ENCODE measurements around the gene THSD7B.

The THSD7B gene

GRCh38 chr2:137449454-137449853, 684.1 kb downstream of the THSD7B start:
- Histone ChIP-seq H3K4me1 (ENCODE audit: insufficient read depth, low read length) (no peaks in the 10 kb centered on the region), H3K27ac (ENCODE audit: low read length) (no peak overlapping the region), H3K36me3 (ENCODE audit: insufficient read depth, low read depth, low read length) (no peaks in the 10 kb centered on the region), H3K9me3 (ENCODE audit: insufficient read depth, low read depth, low read length) (no peaks in the 10 kb centered on the region), H3K9ac (ENCODE audit: low read depth, low read length) (no peak overlapping the region), H3K27me3 (ENCODE audit: insufficient read depth, low read length) (no peaks in the 10 kb centered on the region), H3K4me3 (ENCODE audit: low read length) (no peak overlapping the region)

DNA sequence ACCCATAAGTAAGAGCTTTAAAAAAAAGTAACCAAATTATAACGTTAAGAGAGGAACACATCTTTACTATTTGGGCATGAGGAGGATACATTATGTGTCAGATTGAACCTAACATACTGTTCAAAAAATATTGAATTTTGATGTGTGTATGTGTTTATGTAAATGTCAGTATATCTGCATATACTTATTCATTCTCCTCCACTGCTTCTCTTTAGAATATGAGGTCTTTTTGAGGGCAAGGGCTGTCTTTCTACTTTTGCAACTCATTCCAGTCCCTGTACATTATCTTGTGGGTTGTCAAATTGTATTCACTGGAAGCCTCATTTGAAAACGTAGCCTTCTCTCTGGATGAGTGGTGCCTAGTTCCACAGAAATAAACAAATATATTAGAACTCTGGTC, 689.5 kb downstream of the THSD7B start:
- no peaks in the 10 kb centered on the region for H3K36me3 ChIP-seq (ENCODE audit: insufficient read depth, low read depth, low read length)
- no peaks in the 10 kb centered on the region for H3K4me1 ChIP-seq (ENCODE audit: insufficient read depth, low read length)
- no peak overlapping the region for H3K9ac ChIP-seq (ENCODE audit: low read depth, low read length)
- H3K27ac ChIP-seq (ENCODE audit: low read length): no peak overlapping the region
- no peaks in the 10 kb centered on the region for H3K27me3 ChIP-seq (ENCODE audit: insufficient read depth, low read length)
- no peak overlapping the region for H3K4me3 ChIP-seq (ENCODE audit: low read length)
- H3K9me3 ChIP-seq (ENCODE audit: insufficient read depth, low read depth, low read length): peaks cover 6% of the 10 kb centered on the region; the same call in 1 of the 2 replicates

GRCh38 chr2:137467246-137467862, 702.0 kb downstream of the THSD7B start:
- Histone ChIP-seq H3K9me3 (ENCODE audit: insufficient read depth, low read depth, low read length) (no peaks in the 10 kb centered on the region), H3K9ac (ENCODE audit: low read depth, low read length) (no peak overlapping the region), H3K27ac (ENCODE audit: low read length) (no peak overlapping the region), H3K4me3 (ENCODE audit: low read length) (no peak overlapping the region), H3K27me3 (ENCODE audit: insufficient read depth, low read length) (no peaks in the 10 kb centered on the region), H3K4me1 (ENCODE audit: insufficient read depth, low read length) (peaks cover 4% of the 10 kb centered on the region; the same call in 1 of the 2 replicates), H3K36me3 (ENCODE audit: insufficient read depth, low read depth, low read length) (no peaks in the 10 kb centered on the region)

DNA sequence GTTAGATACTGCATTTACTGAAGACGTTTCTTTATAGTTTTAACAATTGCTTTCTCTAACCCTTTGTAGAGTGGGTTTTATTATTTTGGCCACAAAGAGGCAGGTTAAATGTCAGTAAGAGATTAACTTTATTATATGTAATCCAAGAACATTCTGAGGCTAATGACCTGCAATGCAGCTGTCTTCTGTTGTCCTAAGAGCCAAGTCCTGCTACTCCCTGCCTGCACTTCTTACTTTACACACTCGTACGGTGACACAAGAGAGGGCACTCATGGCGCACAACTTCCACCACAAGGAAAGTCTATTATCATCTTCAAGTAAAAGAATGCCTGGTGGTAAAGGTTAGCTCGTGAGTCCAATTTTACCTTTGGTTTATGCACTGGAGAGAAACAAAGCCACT, 727.9 kb downstream of the THSD7B start:
- Histone ChIP-seq H3K9ac (ENCODE audit: low read depth, low read length) (no peak overlapping the region), H3K36me3 (ENCODE audit: insufficient read depth, low read depth, low read length) (no peaks in the 10 kb centered on the region), H3K4me3 (ENCODE audit: low read length) (no peak overlapping the region), H3K27ac (ENCODE audit: low read length) (no peak overlapping the region), H3K4me1 (ENCODE audit: insufficient read depth, low read length) (no peaks in the 10 kb centered on the region), H3K27me3 (ENCODE audit: insufficient read depth, low read length) (no peaks in the 10 kb centered on the region), H3K9me3 (ENCODE audit: insufficient read depth, low read depth, low read length) (no peaks in the 10 kb centered on the region)

GRCh38 chr2:137500599-137500998, 735.3 kb downstream of the THSD7B start:
- Histone ChIP-seq H3K36me3 (ENCODE audit: insufficient read depth, low read depth, low read length) (no peaks in the 10 kb centered on the region), H3K27ac (ENCODE audit: low read length) (no peak overlapping the region), H3K9ac (ENCODE audit: low read depth, low read length) (no peak overlapping the region), H3K4me1 (ENCODE audit: insufficient read depth, low read length) (peaks cover 4% of the 10 kb centered on the region; the same call in 1 of the 2 replicates), H3K9me3 (ENCODE audit: insufficient read depth, low read depth, low read length) (no peaks in the 10 kb centered on the region), H3K4me3 (ENCODE audit: low read length) (no peak overlapping the region), H3K27me3 (ENCODE audit: insufficient read depth, low read length) (no peaks in the 10 kb centered on the region)

DNA sequence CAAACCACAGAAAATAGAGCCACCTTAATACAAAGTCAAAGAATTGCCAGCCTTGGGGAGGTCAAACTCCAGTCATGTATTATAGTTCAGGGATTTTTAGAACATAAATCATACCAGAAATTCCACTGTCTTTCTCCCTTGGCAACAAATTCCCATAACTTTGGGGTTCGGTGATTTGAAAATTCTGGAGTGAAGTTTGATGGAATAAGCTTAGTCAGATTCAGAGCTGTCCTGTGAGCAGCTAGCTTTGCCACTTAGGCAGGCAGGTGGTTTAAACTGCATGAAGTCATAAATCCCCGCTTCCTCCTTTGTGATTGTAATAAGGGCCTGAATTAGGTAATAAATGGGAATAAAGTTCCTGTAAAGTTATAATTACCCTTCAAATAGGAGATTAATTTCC, 741.9 kb downstream of the THSD7B start:
- no peak overlapping the region for H3K27ac ChIP-seq (ENCODE audit: low read length)
- H3K36me3 ChIP-seq (ENCODE audit: insufficient read depth, low read depth, low read length): no peaks in the 10 kb centered on the region
- peaks cover 16% of the 10 kb centered on the region; the same call in 1 of the 2 replicates for H3K4me1 ChIP-seq (ENCODE audit: insufficient read depth, low read length)
- H3K9me3 ChIP-seq (ENCODE audit: insufficient read depth, low read depth, low read length): no peaks in the 10 kb centered on the region
- H3K27me3 ChIP-seq (ENCODE audit: insufficient read depth, low read length): no peaks in the 10 kb centered on the region
- no peak overlapping the region for H3K9ac ChIP-seq (ENCODE audit: low read depth, low read length)
- no peak overlapping the region for H3K4me3 ChIP-seq (ENCODE audit: low read length)

GRCh38 chr2:137508739-137509384, 743.5 kb downstream of the THSD7B start:
- Histone ChIP-seq H3K36me3 (ENCODE audit: insufficient read depth, low read depth, low read length) (no peaks in the 10 kb centered on the region), H3K27ac (ENCODE audit: low read length) (no peak overlapping the region), H3K9ac (ENCODE audit: low read depth, low read length) (no peak overlapping the region), H3K4me1 (ENCODE audit: insufficient read depth, low read length) (peaks cover 16% of the 10 kb centered on the region; the same call in 1 of the 2 replicates), H3K9me3 (ENCODE audit: insufficient read depth, low read depth, low read length) (no peaks in the 10 kb centered on the region), H3K4me3 (ENCODE audit: low read length) (no peak overlapping the region), H3K27me3 (ENCODE audit: insufficient read depth, low read length) (no peaks in the 10 kb centered on the region)

- peaks cover 15% of the 10 kb centered on the region; the same call in 1 of the 2 replicates for H3K4me1 ChIP-seq (ENCODE audit: insufficient read depth, low read length)
- H3K36me3 ChIP-seq (ENCODE audit: insufficient read depth, low read depth, low read length): no peaks in the 10 kb centered on the region
- no peak overlapping the region for H3K4me3 ChIP-seq (ENCODE audit: low read length)
- H3K9me3 ChIP-seq (ENCODE audit: insufficient read depth, low read depth, low read length): peaks cover 7% of the 10 kb centered on the region; the same call in 1 of the 2 replicates
- H3K27ac ChIP-seq (ENCODE audit: low read length): no peak overlapping the region
- no peaks in the 10 kb centered on the region for H3K27me3 ChIP-seq (ENCODE audit: insufficient read depth, low read length)
- no peak overlapping the region for H3K9ac ChIP-seq (ENCODE audit: low read depth, low read length)
Measured at GRCh38 chr2:137511526-137511925, 746.2 kb downstream of the THSD7B start.

GRCh38 chr2:137521653-137522619, 756.6 kb downstream of the THSD7B start:
- Histone ChIP-seq H3K36me3 (ENCODE audit: insufficient read depth, low read depth, low read length) (no peaks in the 10 kb centered on the region), H3K9me3 (ENCODE audit: insufficient read depth, low read depth, low read length) (no peaks in the 10 kb centered on the region), H3K4me3 (ENCODE audit: low read length) (no peak overlapping the region), H3K27ac (ENCODE audit: low read length) (no peak overlapping the region), H3K27me3 (ENCODE audit: insufficient read depth, low read length) (no peaks in the 10 kb centered on the region), H3K4me1 (ENCODE audit: insufficient read depth, low read length) (peaks cover 11% of the 10 kb centered on the region), H3K9ac (ENCODE audit: low read depth, low read length) (no peak overlapping the region)

- no peak overlapping the region for H3K27ac ChIP-seq (ENCODE audit: low read length)
- no peaks in the 10 kb centered on the region for H3K36me3 ChIP-seq (ENCODE audit: insufficient read depth, low read depth, low read length)
- peaks cover 11% of the 10 kb centered on the region for H3K4me1 ChIP-seq (ENCODE audit: insufficient read depth, low read length)
- no peaks in the 10 kb centered on the region for H3K9me3 ChIP-seq (ENCODE audit: insufficient read depth, low read depth, low read length)
- no peak overlapping the region for H3K9ac ChIP-seq (ENCODE audit: low read depth, low read length)
- H3K4me3 ChIP-seq (ENCODE audit: low read length): no peak overlapping the region
- no peaks in the 10 kb centered on the region for H3K27me3 ChIP-seq (ENCODE audit: insufficient read depth, low read length)
Measured at GRCh38 chr2:137522620-137523011, 757.3 kb downstream of the THSD7B start.

DNA sequence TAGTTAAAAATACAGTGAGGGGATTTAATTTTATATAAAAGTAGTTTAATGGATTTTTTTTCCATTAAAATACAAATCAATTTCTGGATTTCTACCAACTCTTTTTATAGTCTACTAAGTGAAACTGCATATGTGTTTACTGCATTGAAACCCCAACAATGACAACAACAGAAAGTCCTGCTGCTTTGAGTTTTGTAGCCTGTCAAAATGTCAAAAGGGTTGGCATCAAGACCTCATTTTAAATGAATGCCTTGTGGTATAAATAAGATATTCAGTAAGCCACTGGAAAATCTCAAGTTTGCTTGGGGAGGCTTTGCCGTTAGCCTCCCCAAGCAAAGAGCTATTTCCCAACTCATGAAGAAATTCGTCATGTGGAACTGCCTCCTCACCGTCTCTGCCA, 758.6 kb downstream of the THSD7B start:
- H3K27ac ChIP-seq (ENCODE audit: low read length): no peak overlapping the region
- H3K9me3 ChIP-seq (ENCODE audit: insufficient read depth, low read depth, low read length): no peaks in the 10 kb centered on the region
- peaks cover 11% of the 10 kb centered on the region for H3K4me1 ChIP-seq (ENCODE audit: insufficient read depth, low read length)
- no peak overlapping the region for H3K4me3 ChIP-seq (ENCODE audit: low read length)
- no peaks in the 10 kb centered on the region for H3K36me3 ChIP-seq (ENCODE audit: insufficient read depth, low read depth, low read length)
- no peaks in the 10 kb centered on the region for H3K27me3 ChIP-seq (ENCODE audit: insufficient read depth, low read length)
- no peak overlapping the region for H3K9ac ChIP-seq (ENCODE audit: low read depth, low read length)
